ENCODE data around the gene LRRC71. TPM values are rescaled to one million over a fixed set of nuclear protein-coding genes. Genes with fewer than 3 reads are reported as not detected.

Gene LRRC71
- polyA plus RNA-seq, 1 of the 3 experiments (the other 2 are of a cell fraction): 0.03 TPM

GRCh38 chr1:156963621-156964020, 43.2 kb downstream of the LRRC71 start (continued):
- TF ChIP-seq REST (IDR thresholded peaks at IDR 0.05; ENCODE audit: low read depth, low read length): no peak
- TF ChIP-seq RAD21 (IDR thresholded peaks at IDR 0.05; ENCODE audit: low read length): no peak
- TF ChIP-seq NRF1 (IDR thresholded peaks at IDR 0.05; ENCODE audit: low read depth, low read length): no peak
- no peak for TF ChIP-seq RXRA (IDR thresholded peaks at IDR 0.05; ENCODE audit: borderline replicate concordance, low read depth)
- TF ChIP-seq TEAD4 (IDR thresholded peaks at IDR 0.05; ENCODE audit: borderline replicate concordance, insufficient read depth): no peak

GRCh38 chr1:156964441-156964840, 44.0 kb downstream of the LRRC71 start:
- TF ChIP-seq ZBTB33 (IDR thresholded peaks at IDR 0.05; ENCODE audit: borderline replicate concordance, low read depth) (no peak), FOSL2 (IDR thresholded peaks at IDR 0.05; ENCODE audit: borderline replicate concordance, low read depth) (0 out of 2 replicates have a peak, but pooled peaks have one; percentile 5)
- POLR2A ChIA-PET: no interaction called here
- no peaks in the 10 kb centered on the region for H3K27me3 ChIP-seq (ENCODE audit: insufficient read depth)
- H3K9me3 ChIP-seq: no peaks in the 10 kb centered on the region
- no peaks in the 10 kb centered on the region for H4K20me1 ChIP-seq (ENCODE audit: insufficient read depth)
- no peak for DNase-seq
- H3K79me2 ChIP-seq (ENCODE audit: insufficient read depth): no peaks in the 10 kb centered on the region
- WGBS (ENCODE audit: low lambda C conversion rate): 88% methylated on average over 2 of the region's 2 CpGs
- H3F3A ChIP-seq (replicated peaks; ENCODE audit: insufficient read depth): no peaks in the 10 kb centered on the region
- peaks cover 26 to 88% of the 10 kb centered on the region in 2 experiments for H3K36me3 ChIP-seq (replicated peaks in 1 of 2; ENCODE audit: control insufficient read depth in 1 of 2, insufficient read depth in 2 of 2, low read length in 1 of 2)
- CTCF ChIA-PET: interaction anchor here (1.6 kb wide), 1 partner anchor 74 kb away, joined by 4 read pairs; no protein-coding TSS in a partner anchor
- H3K4me1 ChIP-seq (ENCODE audit: control insufficient read depth in 1 of 2, insufficient read depth in 2 of 2, low read depth in 1 of 2, low read length in 1 of 2): no peaks in the 10 kb centered on the region
- H3K9me2 ChIP-seq: no peaks in the 10 kb centered on the region
- H3K9ac ChIP-seq: no peak overlapping the region
- no peak overlapping the region for H3K27ac ChIP-seq (ENCODE audit: low read depth in 2 of 2, low read length in 1 of 2)
- H2AFZ ChIP-seq (ENCODE audit: low read depth): no peak overlapping the region
- no peak overlapping the region for H3K4me2 ChIP-seq
- no peak overlapping the region for H3K4me3 ChIP-seq (ENCODE audit: low read depth in 2 of 2, low read length in 1 of 2)

GRCh38 chr1:156969496-156969895, 49.1 kb downstream of the LRRC71 start:
- WGBS (ENCODE audit: low lambda C conversion rate): 87% methylated on average over 3 of the region's 3 CpGs
- no peak for DNase-seq
- Histone ChIP-seq H3K79me2 (ENCODE audit: insufficient read depth) (no peaks in the 10 kb centered on the region), H3F3A (replicated peaks; ENCODE audit: insufficient read depth) (no peaks in the 10 kb centered on the region), H4K20me1 (ENCODE audit: insufficient read depth) (no peaks in the 10 kb centered on the region), H3K27ac (ENCODE audit: low read depth in 2 of 2, low read length in 1 of 2) (no peak overlapping the region), H3K9me2 (no peaks in the 10 kb centered on the region), H3K4me1 (ENCODE audit: control insufficient read depth in 1 of 2, insufficient read depth in 2 of 2, low read depth in 1 of 2, low read length in 1 of 2) (no peaks in the 10 kb centered on the region), H3K4me3 (ENCODE audit: low read depth in 2 of 2, low read length in 1 of 2) (no peak overlapping the region), H3K4me2 (no peak overlapping the region), H3K9me3 (no peaks in the 10 kb centered on the region), H2AFZ (ENCODE audit: low read depth) (no peak overlapping the region), H3K36me3 (replicated peaks in 1 of 2; ENCODE audit: control insufficient read depth in 1 of 2, insufficient read depth in 2 of 2, low read length in 1 of 2) (peaks cover 34 to 86% of the 10 kb centered on the region in 2 experiments), H3K9ac (no peak overlapping the region), H3K27me3 (ENCODE audit: insufficient read depth) (no peaks in the 10 kb centered on the region)
- TF ChIP-seq TEAD4 (IDR thresholded peaks at IDR 0.05; ENCODE audit: borderline replicate concordance, insufficient read depth) (no peak), RXRA (IDR thresholded peaks at IDR 0.05; ENCODE audit: borderline replicate concordance, low read depth) (no peak), EP300 (IDR thresholded peaks at IDR 0.05; ENCODE audit: borderline replicate concordance in 1 of 2, low read depth in 1 of 2, low read length in 1 of 2) (no peak), PBX3 (IDR thresholded peaks at IDR 0.05) (no peak), FOXM1 (IDR thresholded peaks at IDR 0.05; ENCODE audit: low read depth) (no peak), SMC3 (IDR thresholded peaks at IDR 0.05; ENCODE audit: low read depth, low read length) (no peak)
- POLR2A ChIA-PET: interaction anchor here (0.5 to 1.0 kb wide), 2 partner anchors 13 to 82 kb away, joined by 3 read pairs; no protein-coding TSS in a partner anchor
- CTCF ChIA-PET: interaction anchor here (1.0 to 1.9 kb wide), 4 partner anchors 10 to 120 kb away, joined by 3 to 7 read pairs (median 4); no protein-coding TSS in a partner anchor
